Lung (tissue), 12 donors: Measurements from ENCODE around the gene ZNF853. TPM values are rescaled to one million over a fixed set of nuclear protein-coding genes. Genes with fewer than 3 reads are reported as not detected.

Experiments used
- ATAC-seq: fragments of 200-7000 bp; cut with Tn5 transposase; one replicate; pipeline ENCODE4 v1.9.1; 2020; ENCODE audit warnings: moderate number of reproducible peaks; ENCODE audit not compliant: insufficient read depth, low FRiP score
- DNase-seq, 3 donors: peaks; one replicate each; pipeline ENCODE4 v3.0.0-alpha.2; 2013 to 2017
- H3K27ac ChIP-seq, 2 donors: one replicate each; pipeline ENCODE4 v1.5.1; 2013; ENCODE audit warnings: mild to moderate bottlenecking in 2 of 2, moderate library complexity in 2 of 2, control low read depth in 1 of 2, inconsistent platforms in 1 of 2, low read depth in 1 of 2, low read length in 1 of 2
- H3K27me3 ChIP-seq, 3 donors: one replicate each; pipeline ENCODE4 v1.5.1; 2013; ENCODE audit warnings: low read length in 2 of 3; ENCODE audit not compliant: control insufficient read depth in 3 of 3, insufficient read depth in 3 of 3
- H3K36me3 ChIP-seq, 4 donors: one replicate each; pipeline ENCODE4 v1.5.1; 2013; ENCODE audit warnings: low read length in 4 of 4, mild to moderate bottlenecking in 1 of 4, moderate library complexity in 1 of 4; ENCODE audit not compliant: control insufficient read depth in 4 of 4, insufficient read depth in 4 of 4
- H3K4me1 ChIP-seq, 5 donors: one replicate each; pipeline ENCODE4 v1.5.1; 2013; ENCODE audit warnings: low read length in 5 of 5, mild to moderate bottlenecking in 2 of 5, moderate library complexity in 1 of 5; ENCODE audit not compliant: control insufficient read depth in 5 of 5, insufficient read depth in 5 of 5
- H3K4me3 ChIP-seq: one replicate; pipeline ENCODE4 v1.5.1; 2013; ENCODE audit warnings: mild to moderate bottlenecking, control low read depth, moderate library complexity
- H3K9ac ChIP-seq, 2 donors: one replicate each; pipeline ENCODE4 v1.5.1; 2013; ENCODE audit warnings: low read length in 2 of 2, control low read depth in 1 of 2; ENCODE audit not compliant: insufficient read depth in 1 of 2
- H3K9me3 ChIP-seq, 4 donors: one replicate each; pipeline ENCODE4 v1.5.1; 2013; ENCODE audit warnings: low read length in 3 of 4, mild to moderate bottlenecking in 1 of 4, moderate library complexity in 1 of 4; ENCODE audit not compliant: control insufficient read depth in 4 of 4, insufficient read depth in 3 of 4
- WGBS, 2 donors: extraction: QIAGEN DNeasy Blood & Tissue Kit; methylation state at CpG; one replicate each; pipeline ENCODE4 v1.1.7; 2013; 5-methylcytosine and 5-hydroxymethylcytosine counted together
- polyA plus RNA-seq, 2 donors: library from polyadenylated mRNA; stranded (reverse); fragments of 200-250 nt; gene quantifications; one replicate each; pipeline ENCODE4 v1.2.1, GENCODE V29; 2013
- total RNA-seq, 2 donors: library from RNA; depleted of rRNA in 1 of 2; stranded (reverse); fragments of >200 nt in 1 of 2; gene quantifications; one replicate each; pipeline ENCODE4 v1.2.1, GENCODE V29; 2014 to 2021
- TF ChIP-seq, protein P1 (sequence below): IDR thresholded peaks from 2 replicates; pipeline ENCODE4 v1.5.1; 2012; ENCODE audit warnings: mild to moderate bottlenecking; ENCODE audit errors: control extremely low read depth, extremely low read depth
- donor health status: control.
- donor health status: control.
- donor health status: Bipolar disorder and iron deficiency.
- donor health status: healthy.
- donor health status: DM: yes; HTN: yes; CAD: no.

Gene ZNF853
- total and polyA plus RNA-seq, 4 donors: 1.4 to 7.6 (median 3.8) TPM

GRCh38 chr7:6624246-6624611, 8.8 kb downstream of the ZNF853 start:
- ATAC-seq (no peak), DNase-seq (no peak)
- 64 to 74% methylated on average over 3 of the region's 3 CpGs for WGBS, 2 donors
- no peak overlapping the region for H3K27ac ChIP-seq
- no peak overlapping the region for H3K9ac ChIP-seq
- H3K4me1 ChIP-seq: no peaks in the 10 kb centered on the region
- H3K9me3 ChIP-seq: peaks cover 0 to 3% (median 0%) of the 10 kb centered on the region in 4 donors
- H3K27me3 ChIP-seq: no peaks in the 10 kb centered on the region
- H3K36me3 ChIP-seq: peaks cover 0 to 25% (median 12%) of the 10 kb centered on the region in 4 donors
- no peak overlapping the region for H3K4me3 ChIP-seq
- TF ChIP-seq, protein P1, sequence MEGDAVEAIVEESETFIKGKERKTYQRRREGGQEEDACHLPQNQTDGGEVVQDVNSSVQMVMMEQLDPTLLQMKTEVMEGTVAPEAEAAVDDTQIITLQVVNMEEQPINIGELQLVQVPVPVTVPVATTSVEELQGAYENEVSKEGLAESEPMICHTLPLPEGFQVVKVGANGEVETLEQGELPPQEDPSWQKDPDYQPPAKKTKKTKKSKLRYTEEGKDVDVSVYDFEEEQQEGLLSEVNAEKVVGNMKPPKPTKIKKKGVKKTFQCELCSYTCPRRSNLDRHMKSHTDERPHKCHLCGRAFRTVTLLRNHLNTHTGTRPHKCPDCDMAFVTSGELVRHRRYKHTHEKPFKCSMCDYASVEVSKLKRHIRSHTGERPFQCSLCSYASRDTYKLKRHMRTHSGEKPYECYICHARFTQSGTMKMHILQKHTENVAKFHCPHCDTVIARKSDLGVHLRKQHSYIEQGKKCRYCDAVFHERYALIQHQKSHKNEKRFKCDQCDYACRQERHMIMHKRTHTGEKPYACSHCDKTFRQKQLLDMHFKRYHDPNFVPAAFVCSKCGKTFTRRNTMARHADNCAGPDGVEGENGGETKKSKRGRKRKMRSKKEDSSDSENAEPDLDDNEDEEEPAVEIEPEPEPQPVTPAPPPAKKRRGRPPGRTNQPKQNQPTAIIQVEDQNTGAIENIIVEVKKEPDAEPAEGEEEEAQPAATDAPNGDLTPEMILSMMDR: no peak

GRCh38 chr7:6628045-6628444, 12.6 kb downstream of the ZNF853 start:
- no peaks in the 10 kb centered on the region for H3K9me3 ChIP-seq
- no peak overlapping the region for H3K27ac ChIP-seq
- H3K9ac ChIP-seq: no peak overlapping the region
- no peaks in the 10 kb centered on the region for H3K4me1 ChIP-seq
- TF ChIP-seq, protein P1: no peak
- peaks cover 0 to 7% (median 4%) of the 10 kb centered on the region in 4 donors for H3K36me3 ChIP-seq
- WGBS, 2 donors: 81 to 89% methylated on average over 6 of the region's 6 CpGs
- no peaks in the 10 kb centered on the region for H3K27me3 ChIP-seq
- no peak for ATAC-seq
- no peak overlapping the region for H3K4me3 ChIP-seq
- no peak for DNase-seq

DNA sequence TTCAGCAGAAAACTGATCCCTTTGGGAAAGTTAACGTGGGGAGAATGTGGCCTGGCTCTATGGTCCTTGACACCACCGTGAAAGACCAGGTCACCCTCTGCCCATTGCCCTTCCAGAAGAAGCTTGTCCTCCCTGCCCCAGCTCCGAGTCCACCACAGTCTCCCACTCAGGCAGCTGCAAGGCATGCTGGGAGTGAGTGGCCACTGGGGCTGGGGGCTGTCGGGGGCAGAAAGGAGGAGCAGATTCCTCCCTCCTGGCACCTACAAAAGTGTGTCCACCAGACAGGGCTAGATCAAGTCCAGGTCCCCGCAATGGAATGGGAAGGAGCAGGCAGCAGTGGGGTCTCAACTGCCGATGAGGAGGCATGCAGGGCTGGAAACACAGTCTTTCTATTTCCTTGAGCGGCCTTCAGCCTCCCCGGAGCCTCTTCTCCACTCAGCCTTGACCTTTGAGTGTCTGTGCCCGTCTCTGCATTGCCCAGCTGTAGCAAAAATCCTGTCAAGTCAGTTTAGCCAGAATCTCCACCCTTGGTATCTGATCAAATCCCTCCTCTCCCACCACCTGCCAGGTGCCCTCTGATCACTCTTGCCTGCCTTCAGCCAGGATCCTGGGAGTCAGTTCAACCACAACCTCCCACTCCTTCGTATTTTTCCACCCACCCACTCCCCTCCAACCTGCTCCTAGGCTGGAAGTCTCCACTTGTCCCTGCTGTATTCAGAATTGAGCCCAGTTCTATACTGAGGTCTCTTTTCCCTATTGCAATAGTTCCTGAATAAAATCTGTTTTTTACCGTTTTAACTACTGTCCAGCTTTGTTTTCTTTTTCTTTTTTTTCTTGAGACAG, 14.8 kb downstream of the ZNF853 start:
- ATAC-seq (no peak), DNase-seq (no peak)
- Histone ChIP-seq H3K9me3 (no peaks in the 10 kb centered on the region), H3K4me1 (no peaks in the 10 kb centered on the region), H3K27me3 (no peaks in the 10 kb centered on the region), H3K27ac (no peak overlapping the region), H3K4me3 (no peak overlapping the region), H3K36me3 (peaks cover 0 to 2% (median 0%) of the 10 kb centered on the region in 4 donors), H3K9ac (no peak overlapping the region)
- TF ChIP-seq, protein P1: no peak
- WGBS, 2 donors: 69 to 86% methylated on average over 11 of the region's 11 CpGs
